Hepatocyte (in vitro differentiated cells): ENCODE measurements around the gene ADAMTS20.

Source experiments
- EZH2 ChIP-seq: fragments of 200-600 bp; sonication (generic); IDR thresholded peaks from 2 replicates; pipeline ENCODE4 v1.6.1; 2016; ENCODE audit warnings: antibody characterized with exemption, mild to moderate bottlenecking, borderline replicate concordance
- EZH2phosphoT487 ChIP-seq: fragments of 200-600 bp; sonication (generic); IDR thresholded peaks from one replicate; pipeline ENCODE4 v1.6.1; 2018; ENCODE audit warnings: antibody characterized with exemption, mild to moderate bottlenecking, low read depth, moderate library complexity; ENCODE audit not compliant: unreplicated experiment, severe bottlenecking
- TF ChIP-seq, protein P1 (sequence below): fragments of 200-600 bp; sonication (generic); IDR thresholded peaks from 2 replicates; pipeline ENCODE4 v1.5.1; 2016; ENCODE audit warnings: antibody characterized with exemption, mild to moderate bottlenecking; ENCODE audit not compliant: poor library complexity

DNA sequence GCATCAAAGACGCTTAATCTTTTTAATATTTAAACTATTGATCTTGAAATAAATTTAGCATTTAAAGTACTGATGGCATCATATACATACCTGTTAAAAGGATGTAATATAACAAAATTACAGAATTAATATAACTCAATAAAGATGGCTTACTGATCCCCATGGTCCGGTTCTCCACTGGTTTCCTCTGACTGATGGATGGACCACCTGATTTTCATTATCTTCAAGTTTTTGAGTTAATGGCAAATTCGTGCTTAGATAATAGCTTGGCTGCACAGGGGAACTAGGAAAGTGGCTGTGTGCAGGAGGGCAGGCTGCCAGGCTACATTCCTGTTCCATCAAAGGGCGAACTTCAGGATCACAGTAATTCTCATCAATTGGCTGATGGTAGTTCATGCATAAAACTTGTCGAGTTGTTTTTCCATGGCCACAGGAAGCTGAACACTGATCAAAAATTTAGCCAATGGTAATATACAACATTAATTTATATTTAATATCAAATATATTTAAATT, 123.9 kb downstream of the ADAMTS20 start:
- TF ChIP-seq, protein P1, sequence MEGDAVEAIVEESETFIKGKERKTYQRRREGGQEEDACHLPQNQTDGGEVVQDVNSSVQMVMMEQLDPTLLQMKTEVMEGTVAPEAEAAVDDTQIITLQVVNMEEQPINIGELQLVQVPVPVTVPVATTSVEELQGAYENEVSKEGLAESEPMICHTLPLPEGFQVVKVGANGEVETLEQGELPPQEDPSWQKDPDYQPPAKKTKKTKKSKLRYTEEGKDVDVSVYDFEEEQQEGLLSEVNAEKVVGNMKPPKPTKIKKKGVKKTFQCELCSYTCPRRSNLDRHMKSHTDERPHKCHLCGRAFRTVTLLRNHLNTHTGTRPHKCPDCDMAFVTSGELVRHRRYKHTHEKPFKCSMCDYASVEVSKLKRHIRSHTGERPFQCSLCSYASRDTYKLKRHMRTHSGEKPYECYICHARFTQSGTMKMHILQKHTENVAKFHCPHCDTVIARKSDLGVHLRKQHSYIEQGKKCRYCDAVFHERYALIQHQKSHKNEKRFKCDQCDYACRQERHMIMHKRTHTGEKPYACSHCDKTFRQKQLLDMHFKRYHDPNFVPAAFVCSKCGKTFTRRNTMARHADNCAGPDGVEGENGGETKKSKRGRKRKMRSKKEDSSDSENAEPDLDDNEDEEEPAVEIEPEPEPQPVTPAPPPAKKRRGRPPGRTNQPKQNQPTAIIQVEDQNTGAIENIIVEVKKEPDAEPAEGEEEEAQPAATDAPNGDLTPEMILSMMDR = no peak
- TF ChIP-seq EZH2 (no peak), EZH2phosphoT487 (no peak)
